Mesendoderm (in vitro differentiated cells): ENCODE measurements around the gene RAPGEF3.

Experiments
- DNase-seq: peaks from one replicate; pipeline ENCODE4 v3.0.0; 2013
- H2AK5ac ChIP-seq: 2 replicates; pipeline ENCODE4 v1.6.1; 2013; ENCODE audit warnings: low read length, inconsistent platforms
- H2BK120ac ChIP-seq: 2 replicates; pipeline ENCODE4 v1.6.1; 2013; ENCODE audit warnings: low read depth, mild to moderate bottlenecking, low read length, moderate library complexity, mixed read lengths
- H2BK15ac ChIP-seq: replicated peaks from 2 replicates; pipeline ENCODE4 v1.6.1; 2013; ENCODE audit warnings: low read depth, mild to moderate bottlenecking, moderate library complexity
- H2BK5ac ChIP-seq: 2 replicates; pipeline ENCODE4 v1.6.1; 2013; ENCODE audit warnings: low read length, inconsistent platforms
- H3K18ac ChIP-seq: 2 replicates; pipeline ENCODE4 v1.6.1; 2013; ENCODE audit warnings: mild to moderate bottlenecking, low read length, mixed read lengths
- H3K23ac ChIP-seq: one replicate; pipeline ENCODE4 v1.6.1; 2013; ENCODE audit warnings: low read length
- H3K27ac ChIP-seq: 2 replicates; pipeline ENCODE4 v1.5.1; 2013; ENCODE audit warnings: low read depth, mild to moderate bottlenecking, inconsistent platforms, low read length, moderate library complexity
- H3K27me3 ChIP-seq: 2 replicates; pipeline ENCODE4 v1.6.1; 2013; ENCODE audit warnings: low read length, control low read depth, mild to moderate bottlenecking, inconsistent platforms; ENCODE audit not compliant: insufficient read depth, poor library complexity
- H3K36me3 ChIP-seq: 2 replicates; pipeline ENCODE4 v1.6.1; 2013; ENCODE audit warnings: low read length, inconsistent platforms; ENCODE audit not compliant: control insufficient read depth, insufficient read depth
- H3K4ac ChIP-seq: one replicate; pipeline ENCODE4 v1.6.1; 2013; ENCODE audit warnings: low read depth, mild to moderate bottlenecking, low read length, moderate library complexity
- H3K4me1 ChIP-seq: 2 replicates; pipeline ENCODE4 v1.6.1; 2013; ENCODE audit warnings: low read depth, low read length, inconsistent platforms; ENCODE audit not compliant: control insufficient read depth
- H3K4me2 ChIP-seq: 2 replicates; pipeline ENCODE4 v1.6.1; 2013; ENCODE audit warnings: low read length
- H3K4me3 ChIP-seq: 2 replicates; pipeline ENCODE4 v1.5.1; 2013; ENCODE audit warnings: mild to moderate bottlenecking, low read length
- H3K56ac ChIP-seq: one replicate; pipeline ENCODE4 v1.6.1; 2013; ENCODE audit warnings: low read length
- H3K79me1 ChIP-seq: 2 replicates; pipeline ENCODE4 v1.6.1; 2013; ENCODE audit warnings: low read length, inconsistent platforms
- H3K79me2 ChIP-seq: 2 replicates; pipeline ENCODE4 v1.6.1; 2013; ENCODE audit warnings: mild to moderate bottlenecking, low read length; ENCODE audit not compliant: control insufficient read depth, insufficient read depth
- H3K9ac ChIP-seq: 2 replicates; pipeline ENCODE4 v1.6.1; 2013; ENCODE audit warnings: low read length, inconsistent platforms
- H4K5ac ChIP-seq: one replicate; pipeline ENCODE4 v1.6.1; 2013; ENCODE audit warnings: low read length
- H4K8ac ChIP-seq: one replicate; pipeline ENCODE4 v1.6.1; 2013; ENCODE audit warnings: low read depth, mild to moderate bottlenecking, control low read depth, low read length, moderate library complexity
- WGBS: extraction: QIAGEN DNeasy Blood & Tissue Kit; methylation state at CpG from one replicate; pipeline ENCODE4 v1.1.7; 2013; ENCODE audit warnings: low lambda C conversion rate, missing lambda C conversion rate; ENCODE audit not compliant: insufficient coverage; ENCODE audit errors: extremely low coverage; 5-methylcytosine and 5-hydroxymethylcytosine counted together

Gene RAPGEF3

GRCh38 chr12:47744005-47744651 is 14.6 kb downstream of the RAPGEF3 start:
- no peak overlapping the region for H3K18ac ChIP-seq
- peak overlapping the region; percentile 9 for H3K56ac ChIP-seq
- no peak overlapping the region for H3K4ac ChIP-seq
- no peak overlapping the region for H4K8ac ChIP-seq
- peak; percentile 85 for DNase-seq
- H2BK120ac ChIP-seq: no peak overlapping the region
- no peak overlapping the region for H4K5ac ChIP-seq
- no peak overlapping the region for H3K4me2 ChIP-seq
- no peaks in the 10 kb centered on the region for H3K27me3 ChIP-seq
- no peaks in the 10 kb centered on the region for H3K36me3 ChIP-seq
- no peak overlapping the region for H3K9ac ChIP-seq
- no peak overlapping the region for H2BK5ac ChIP-seq
- H2BK15ac ChIP-seq: no peak overlapping the region
- H2AK5ac ChIP-seq: no peak overlapping the region
- no peaks in the 10 kb centered on the region for H3K79me2 ChIP-seq
- H3K23ac ChIP-seq: no peak overlapping the region
- no peaks in the 10 kb centered on the region for H3K79me1 ChIP-seq
- no peak overlapping the region for H3K27ac ChIP-seq
- no CpG with 5 or more reads among the region's 10 CpGs for WGBS
- H3K4me1 ChIP-seq: no peaks in the 10 kb centered on the region
- no peak overlapping the region for H3K4me3 ChIP-seq

- Histone ChIP-seq H3K18ac (no peak overlapping the region), H3K4me3 (no peak overlapping the region), H4K8ac (no peak overlapping the region), H3K36me3 (no peaks in the 10 kb centered on the region), H3K79me2 (no peaks in the 10 kb centered on the region), H3K27me3 (no peaks in the 10 kb centered on the region), H3K4me2 (no peak overlapping the region), H3K56ac (peak overlapping the region; percentile 9), H3K79me1 (no peaks in the 10 kb centered on the region), H3K9ac (no peak overlapping the region), H2BK5ac (no peak overlapping the region), H3K27ac (no peak overlapping the region), H4K5ac (no peak overlapping the region), H2BK120ac (no peak overlapping the region), H2AK5ac (no peak overlapping the region), H3K23ac (no peak overlapping the region), H2BK15ac (no peak overlapping the region), H3K4ac (no peak overlapping the region), H3K4me1 (no peaks in the 10 kb centered on the region)
- DNase-seq: no peak
- no CpG with 5 or more reads among the region's 9 CpGs for WGBS
These were observed 15.3 kb downstream of the RAPGEF3 start for GRCh38 chr12:47743311-47743860.

- H4K8ac ChIP-seq: no peak overlapping the region
- no peak overlapping the region for H2BK15ac ChIP-seq
- no peak overlapping the region for H3K4me2 ChIP-seq
- no peak overlapping the region for H4K5ac ChIP-seq
- no peak overlapping the region for H2BK120ac ChIP-seq
- H2AK5ac ChIP-seq: no peak overlapping the region
- no peak overlapping the region for H3K23ac ChIP-seq
- H3K4me3 ChIP-seq: no peak overlapping the region
- H3K27me3 ChIP-seq: no peaks in the 10 kb centered on the region
- H3K27ac ChIP-seq: no peak overlapping the region
- no peak overlapping the region for H3K4ac ChIP-seq
- no peaks in the 10 kb centered on the region for H3K4me1 ChIP-seq
- DNase-seq: peak; percentile 65
- no peaks in the 10 kb centered on the region for H3K36me3 ChIP-seq
- no peak overlapping the region for H2BK5ac ChIP-seq
- H3K18ac ChIP-seq: no peak overlapping the region
- H3K79me1 ChIP-seq: no peaks in the 10 kb centered on the region
- no peak overlapping the region for H3K56ac ChIP-seq
- no peaks in the 10 kb centered on the region for H3K79me2 ChIP-seq
- no CpG with 5 or more reads among the region's 7 CpGs for WGBS
- H3K9ac ChIP-seq: no peak overlapping the region
These were observed 16.3 kb downstream of the RAPGEF3 start for GRCh38 chr12:47742253-47742825.

DNA sequence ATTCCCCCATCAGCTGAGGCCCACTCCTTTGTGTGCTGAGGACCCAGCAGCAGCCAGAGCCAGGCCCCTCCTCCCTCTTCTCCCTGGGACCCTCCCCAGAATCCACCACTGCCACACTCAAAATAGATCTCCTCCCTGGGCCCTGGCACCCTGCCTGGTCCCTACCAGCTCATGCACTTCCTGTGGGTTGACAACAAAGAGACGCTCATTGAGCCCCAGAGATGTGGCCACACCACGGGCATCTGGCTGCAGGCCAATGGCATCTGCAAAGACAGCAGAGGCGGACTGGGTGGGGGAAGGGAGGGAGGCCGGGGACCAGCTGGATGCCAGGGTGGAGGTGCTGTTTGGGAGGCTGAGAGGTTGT is 17.4 kb downstream of the RAPGEF3 start:
- H3K79me1 ChIP-seq: no peaks in the 10 kb centered on the region
- no peak overlapping the region for H3K56ac ChIP-seq
- no peaks in the 10 kb centered on the region for H3K36me3 ChIP-seq
- no peak overlapping the region for H3K9ac ChIP-seq
- H3K4ac ChIP-seq: no peak overlapping the region
- DNase-seq: no peak
- H3K18ac ChIP-seq: no peak overlapping the region
- WGBS: no CpG with 5 or more reads among the region's 4 CpGs
- H3K4me1 ChIP-seq: no peaks in the 10 kb centered on the region
- H4K8ac ChIP-seq: no peak overlapping the region
- H3K79me2 ChIP-seq: no peaks in the 10 kb centered on the region
- no peak overlapping the region for H2BK15ac ChIP-seq
- no peak overlapping the region for H3K4me3 ChIP-seq
- no peak overlapping the region for H2AK5ac ChIP-seq
- H2BK5ac ChIP-seq: no peak overlapping the region
- no peak overlapping the region for H2BK120ac ChIP-seq
- H3K27me3 ChIP-seq: no peaks in the 10 kb centered on the region
- no peak overlapping the region for H3K23ac ChIP-seq
- no peak overlapping the region for H3K27ac ChIP-seq
- no peak overlapping the region for H3K4me2 ChIP-seq
- H4K5ac ChIP-seq: no peak overlapping the region

DNA sequence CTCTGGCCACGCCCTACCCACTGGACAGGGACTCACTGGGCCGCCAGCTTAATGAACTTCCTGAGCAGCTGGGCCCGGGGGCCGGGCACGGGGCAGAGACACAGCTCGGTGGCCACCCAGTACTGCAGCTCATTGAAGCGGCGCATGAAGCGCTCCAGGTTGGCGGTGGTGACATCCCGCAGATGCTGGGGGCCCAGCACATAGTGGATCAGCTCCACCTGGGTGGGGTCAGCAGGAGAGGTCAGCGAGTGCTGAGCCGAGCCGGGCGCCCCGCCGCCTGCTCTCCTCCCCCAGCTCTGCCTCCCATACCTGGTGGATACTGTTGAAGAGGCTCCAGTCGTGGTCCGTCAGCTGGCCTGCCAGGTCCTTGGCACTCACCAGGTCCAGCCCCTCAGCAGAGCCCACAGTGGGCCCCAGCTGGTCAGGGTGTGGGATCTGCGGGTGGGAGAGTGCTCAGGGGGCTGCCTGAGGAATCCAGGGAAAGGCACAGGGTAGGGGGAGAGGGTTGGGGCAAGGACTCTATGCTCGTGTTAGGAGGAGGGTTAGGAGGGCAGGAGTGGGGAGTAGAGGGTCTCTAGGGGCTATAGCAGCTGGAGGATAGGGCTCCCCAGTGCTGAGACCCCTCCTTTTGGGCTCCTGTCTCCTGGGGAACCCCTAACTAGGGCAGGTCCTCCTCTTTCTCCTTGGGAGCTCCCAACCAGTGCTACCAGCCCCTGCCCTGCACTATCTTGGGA is 17.9 kb downstream of the RAPGEF3 start:
- no peaks in the 10 kb centered on the region for H3K79me2 ChIP-seq
- H2BK5ac ChIP-seq: no peak overlapping the region
- no peak overlapping the region for H4K5ac ChIP-seq
- no peak overlapping the region for H2BK120ac ChIP-seq
- no peak overlapping the region for H3K4me2 ChIP-seq
- no peaks in the 10 kb centered on the region for H3K36me3 ChIP-seq
- no peak overlapping the region for H3K27ac ChIP-seq
- DNase-seq: no peak
- H3K79me1 ChIP-seq: no peaks in the 10 kb centered on the region
- no peaks in the 10 kb centered on the region for H3K4me1 ChIP-seq
- H3K4ac ChIP-seq: no peak overlapping the region
- H2AK5ac ChIP-seq: no peak overlapping the region
- no CpG with 5 or more reads among the region's 21 CpGs for WGBS
- H4K8ac ChIP-seq: no peak overlapping the region
- H3K9ac ChIP-seq: no peak overlapping the region
- H3K27me3 ChIP-seq: no peaks in the 10 kb centered on the region
- no peak overlapping the region for H3K18ac ChIP-seq
- H3K23ac ChIP-seq: no peak overlapping the region
- H2BK15ac ChIP-seq: no peak overlapping the region
- no peak overlapping the region for H3K4me3 ChIP-seq
- H3K56ac ChIP-seq: no peak overlapping the region
